CD14-positive monocyte (primary cell): ENCODE measurements around the gene FAM200A. TPM values are rescaled to one million over a fixed set of nuclear protein-coding genes. Genes with fewer than 3 reads are reported as not detected.

ENCODE experiments used
- DNase-seq, 3 donors: peaks; one replicate each; pipeline ENCODE4 v3.0.0-alpha.2; 2011 to 2022
- H2AFZ ChIP-seq: 2 replicates; pipeline ENCODE4 v1.6.0; 2012; ENCODE audit warnings: mild to moderate bottlenecking, low read depth, low read length, inconsistent platforms; ENCODE audit not compliant: insufficient read depth, poor library complexity, severe bottlenecking
- H3K27ac ChIP-seq, 2 donors: 1 replicate in 1 of 2; 2 replicates in 1 of 2; pipeline ENCODE4 v1.5.1; 2012 to 2013; ENCODE audit warnings: low read length in 2 of 2, control low read depth in 1 of 2, inconsistent platforms in 1 of 2, low read depth in 1 of 2, mild to moderate bottlenecking in 1 of 2
- H3K27me3 ChIP-seq, 2 donors: one replicate each; pipeline versions ENCODE4 v1.6.0 to v1.6.1; 2011 to 2013; ENCODE audit warnings: low read length in 2 of 2; ENCODE audit not compliant: control insufficient read depth in 2 of 2, insufficient read depth in 2 of 2
- H3K36me3 ChIP-seq, 2 donors: replicated peaks in 1 of 2; 1 replicate in 1 of 2; 2 replicates in 1 of 2; pipeline versions ENCODE4 v1.5.1 to v1.6.1; 2012 to 2013; ENCODE audit warnings: low read length in 2 of 2, control low read depth in 1 of 2, inconsistent platforms in 1 of 2, mild to moderate bottlenecking in 1 of 2; ENCODE audit not compliant: insufficient read depth in 2 of 2, control insufficient read depth in 1 of 2
- H3K4me1 ChIP-seq, 2 donors: 1 replicate in 1 of 2; 2 replicates in 1 of 2; pipeline versions ENCODE4 v1.5.1 to v1.6.1; 2012 to 2013; ENCODE audit warnings: low read length in 2 of 2, control low read depth in 1 of 2, inconsistent platforms in 1 of 2, mild to moderate bottlenecking in 1 of 2, moderate library complexity in 1 of 2; ENCODE audit not compliant: insufficient read depth in 2 of 2, control insufficient read depth in 1 of 2
- H3K4me2 ChIP-seq: replicated peaks from 2 replicates; pipeline ENCODE3; 2012; ENCODE audit warnings: low read length, moderate library complexity, mild to moderate bottlenecking; ENCODE audit not compliant: poor library complexity, severe bottlenecking; ENCODE audit errors: extremely low read depth
- H3K4me3 ChIP-seq, 3 experiments: fragments of 200-600 bp in 1 of 3; sonication (generic) in 1 of 3; replicated peaks in 1 of 3; 1 replicate in 2 of 3; 2 replicates in 1 of 3; pipeline ENCODE4 v1.5.1; 2011 to 2013; ENCODE audit warnings: low read length in 3 of 3, mild to moderate bottlenecking in 3 of 3, control low read depth in 2 of 3, low read depth in 2 of 3, inconsistent platforms in 1 of 3, moderate library complexity in 1 of 3
- H3K79me2 ChIP-seq: 2 replicates; pipeline ENCODE4 v1.6.0; 2012; ENCODE audit warnings: mild to moderate bottlenecking, control low read depth, inconsistent platforms, low read length, moderate library complexity; ENCODE audit not compliant: insufficient read depth
- H3K9ac ChIP-seq: 2 replicates; pipeline ENCODE4 v1.6.0; 2017; ENCODE audit warnings: low read length, mild to moderate bottlenecking; ENCODE audit not compliant: insufficient read depth, poor library complexity, severe bottlenecking
- H3K9me3 ChIP-seq, 2 donors: replicated peaks in 1 of 2; 1 replicate in 1 of 2; 2 replicates in 1 of 2; pipeline versions ENCODE4 v1.5.1 to v1.6.1; 2012 to 2013; ENCODE audit warnings: low read length in 2 of 2, control low read depth in 1 of 2; ENCODE audit not compliant: control insufficient read depth in 1 of 2, insufficient read depth in 1 of 2
- H4K20me1 ChIP-seq: 2 replicates; pipeline ENCODE4 v1.6.0; 2012; ENCODE audit warnings: mild to moderate bottlenecking, low read length, control low read depth, moderate library complexity; ENCODE audit not compliant: insufficient read depth
- H3K27ac Mint-ChIP-seq, 7 donors: one replicate each; pipeline ENCODE4 v1.8.0; 2020; ENCODE audit warnings: mild to moderate bottlenecking in 7 of 7, mixed read lengths in 7 of 7, moderate library complexity in 6 of 7, inconsistent platforms in 2 of 7
- H3K27me3 Mint-ChIP-seq, 3 donors: one replicate each; pipeline ENCODE4 v1.8.0; 2021 to 2022; ENCODE audit warnings: low read depth in 3 of 3, mild to moderate bottlenecking in 3 of 3, mixed read lengths in 3 of 3, moderate library complexity in 3 of 3, inconsistent platforms in 1 of 3
- H3K36me3 Mint-ChIP-seq, 2 donors: one replicate each; pipeline ENCODE4 v1.8.0; 2020; ENCODE audit warnings: mixed read lengths in 2 of 2, inconsistent platforms in 1 of 2, mild to moderate bottlenecking in 1 of 2
- H3K4me1 Mint-ChIP-seq: one replicate; pipeline ENCODE4 v1.8.0; 2020; ENCODE audit warnings: mild to moderate bottlenecking, mixed read lengths
- H3K4me3 Mint-ChIP-seq, 2 donors: one replicate each; pipeline ENCODE4 v1.8.0; 2020; ENCODE audit warnings: mild to moderate bottlenecking in 2 of 2, mixed read lengths in 2 of 2, moderate library complexity in 1 of 2
- H3K9me3 Mint-ChIP-seq, 7 donors: one replicate each; pipeline ENCODE4 v1.8.0; 2020 to 2022; ENCODE audit warnings: mixed read lengths in 7 of 7, mild to moderate bottlenecking in 6 of 7, moderate library complexity in 6 of 7, inconsistent platforms in 2 of 7
- CTCF ChIP-seq: fragments of 200-600 bp; IDR thresholded peaks from one replicate; pipeline ENCODE4 v1.8.0; 2022; ENCODE audit warnings: antibody characterized with exemption, mild to moderate bottlenecking
- WGBS: methylation state at CpG from one replicate; pipeline ENCODE4 v1.1.5; 2013; ENCODE audit warnings: missing lambda C conversion rate; ENCODE audit not compliant: insufficient coverage; 5-methylcytosine and 5-hydroxymethylcytosine counted together
- intact Hi-C, 2 donors: fragments of 100-400 bp; cut with micrococcal nuclease; formaldehyde crosslinking; loops; one replicate each; pipeline versions ENCODE4 v1.15.0 to v1.15.1; 2023
- polyA plus RNA-seq, 3 donors: library from polyadenylated mRNA; depleted of rRNA in 1 of 3; unstranded in 2 of 3; stranded (reverse) in 1 of 3; fragments of 300-500 nt in 2 of 3; fragments of >200 nt in 1 of 3; fragmentation: Illumina TruSeq in 2 of 3; gene quantifications; 1 replicate in 2 of 3; 2 replicates in 1 of 3; pipeline ENCODE4 v1.2.3, GENCODE V29; 2012 to 2021

Gene FAM200A
- polyA plus RNA-seq, 3 donors: 0.85 to 1.3 (median 1.2) TPM

- Mint-ChIP-seq H3K9me3 (peaks cover 0 to 3% (median 0%) of the 10 kb centered on the region in 7 donors), H3K4me3 (no peak within 1 kb of the TSS), H3K27ac (no peak within 1 kb of the TSS), H3K36me3 (no peaks in the 10 kb centered on the region), H3K4me1 (peaks cover 1% of the 10 kb centered on the region), H3K27me3 (peaks cover 2% of the 10 kb centered on the region in 3 donors)
- TF ChIP-seq CTCF: no peak
- Histone ChIP-seq H3K9me3 (no peaks in the 10 kb centered on the region), H3K79me2 (no peaks in the 10 kb centered on the region), H3K4me2 (no peak within 1 kb of the TSS), H2AFZ (no peak within 1 kb of the TSS), H3K4me3 (no peak within 1 kb of the TSS), H3K4me1 (no peaks in the 10 kb centered on the region), H4K20me1 (no peaks in the 10 kb centered on the region), H3K36me3 (no peaks in the 10 kb centered on the region), H3K9ac (no peak within 1 kb of the TSS), H3K27ac (no peak within 1 kb of the TSS), H3K27me3 (no peaks in the 10 kb centered on the region)
- intact Hi-C loops: no loop called here
- DNase-seq: no peak
- WGBS: 73% methylated on average over 11 of the region's 34 CpGs
These were observed 46.0 kb upstream of the FAM200A start, which contains the start of gene TMEM225B for GRCh38 chr7:99597762-99598501. TSS of gene TMEM225B (plus strand) at chr7:99598267. CDS start at chr7:99604389, 6,122 bp downstream.

DNA sequence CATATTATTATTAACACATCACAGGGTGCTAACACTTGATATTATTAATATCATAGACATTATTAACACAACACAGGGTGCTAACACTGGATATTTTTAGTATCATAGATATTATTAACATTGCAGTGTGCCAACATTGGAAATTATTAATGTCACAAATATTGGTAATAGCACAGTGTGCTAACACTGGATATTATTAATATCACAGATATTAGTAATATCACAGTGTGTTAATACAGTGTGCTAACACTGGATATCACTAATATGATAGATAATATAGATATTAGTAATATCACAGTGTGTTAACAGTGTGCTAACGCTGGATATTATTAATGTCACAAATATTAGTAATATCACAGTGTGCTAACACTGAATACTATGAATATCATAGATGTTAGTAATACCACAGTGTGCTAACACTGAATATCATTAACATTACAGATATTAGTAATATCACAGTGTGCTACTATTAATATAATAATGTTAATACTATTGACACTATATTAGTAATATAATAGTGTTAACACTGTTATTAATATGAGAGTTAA lies 44.6 kb upstream of the FAM200A start:
- Histone ChIP-seq H3K36me3 (no peaks in the 10 kb centered on the region), H3K9ac (no peak overlapping the region), H3K4me3 (no peak overlapping the region), H3K9me3 (no peaks in the 10 kb centered on the region), H2AFZ (no peak overlapping the region), H3K27ac (no peak overlapping the region), H3K4me1 (no peaks in the 10 kb centered on the region), H3K79me2 (no peaks in the 10 kb centered on the region), H4K20me1 (no peaks in the 10 kb centered on the region), H3K27me3 (no peaks in the 10 kb centered on the region), H3K4me2 (no peak overlapping the region)
- no peaks in the 10 kb centered on the region for H3K36me3 Mint-ChIP-seq
- H3K27ac Mint-ChIP-seq: no peak overlapping the region
- no peak for DNase-seq
- no peak for TF ChIP-seq CTCF
- H3K27me3 Mint-ChIP-seq: peaks cover 2% of the 10 kb centered on the region in 3 donors
- H3K4me1 Mint-ChIP-seq: no peaks in the 10 kb centered on the region
- intact Hi-C loops: no loop called here
- no peak overlapping the region for H3K4me3 Mint-ChIP-seq
- H3K9me3 Mint-ChIP-seq: peaks cover 0 to 3% (median 0%) of the 10 kb centered on the region in 7 donors
- no CpG with 5 or more reads among the region's 1 CpG for WGBS
